Stimulated activated CD8-positive, alpha-beta memory T cell treated with anti-CD3 and anti-CD28 coated beads, Interleukin-2, amount 100 ng/mL, for 1 hour (primary cell): ENCODE measurements around the gene DNM1.

Experiments used
- DNase-seq, 2 donors: peaks; one replicate each; pipeline ENCODE4 v3.0.0-alpha.2; 2020; ENCODE audit warnings: low read depth in 2 of 2

Gene DNM1

GRCh38 chr9:128205296-128205944 is 2.2 kb downstream of the DNM1 start:
- no peak for DNase-seq

GRCh38 chr9:128206484-128206883 is 3.3 kb downstream of the DNM1 start:
- no peak for DNase-seq

- DNase-seq = no peak
Measured at GRCh38 chr9:128206916-128207910, 4.0 kb downstream of the DNM1 start.

DNA sequence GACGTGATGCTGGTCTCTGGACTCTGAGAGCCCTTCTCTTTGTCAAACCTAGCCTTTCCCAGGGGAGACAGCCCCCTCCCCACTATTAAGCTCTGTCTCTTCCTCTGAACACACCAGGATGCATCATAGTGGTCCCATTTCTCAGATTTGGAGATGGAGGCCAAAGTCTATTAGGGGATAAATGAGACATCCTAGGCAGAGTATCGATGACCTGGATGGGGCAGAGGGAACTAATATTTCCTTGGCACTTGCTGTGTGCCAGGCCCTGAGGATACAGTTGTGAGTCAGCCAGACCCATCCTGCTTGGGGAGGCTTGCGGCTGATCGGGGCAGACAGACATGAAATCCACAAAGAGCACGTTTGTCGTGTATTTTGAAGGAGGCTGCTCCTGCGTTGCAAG is 5.2 kb downstream of the DNM1 start:
- no peak for DNase-seq

- DNase-seq = no peak
Measured at GRCh38 chr9:128208946-128209669, 5.9 kb downstream of the DNM1 start.

- no peak for DNase-seq
Measured at GRCh38 chr9:128211186-128211980, 8.2 kb downstream of the DNM1 start.

DNA sequence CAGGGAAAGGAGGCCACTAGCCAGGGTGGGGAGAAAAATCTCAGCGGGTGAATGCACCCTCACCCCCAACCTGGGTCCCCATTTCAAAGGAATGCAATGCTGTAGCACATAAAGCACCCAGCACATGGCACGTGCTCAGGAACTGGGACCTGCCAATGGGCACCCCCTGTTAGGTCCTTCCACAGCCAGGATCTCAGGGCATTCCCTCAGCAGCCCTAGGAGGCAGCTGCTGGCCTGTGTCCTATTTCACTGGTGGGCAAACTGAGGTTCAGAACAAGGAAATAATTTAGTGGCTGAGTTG is 8.8 kb downstream of the DNM1 start:
- DNase-seq = no peak

- no peak for DNase-seq
Measured at GRCh38 chr9:128213746-128214497, 10.7 kb downstream of the DNM1 start.

DNA sequence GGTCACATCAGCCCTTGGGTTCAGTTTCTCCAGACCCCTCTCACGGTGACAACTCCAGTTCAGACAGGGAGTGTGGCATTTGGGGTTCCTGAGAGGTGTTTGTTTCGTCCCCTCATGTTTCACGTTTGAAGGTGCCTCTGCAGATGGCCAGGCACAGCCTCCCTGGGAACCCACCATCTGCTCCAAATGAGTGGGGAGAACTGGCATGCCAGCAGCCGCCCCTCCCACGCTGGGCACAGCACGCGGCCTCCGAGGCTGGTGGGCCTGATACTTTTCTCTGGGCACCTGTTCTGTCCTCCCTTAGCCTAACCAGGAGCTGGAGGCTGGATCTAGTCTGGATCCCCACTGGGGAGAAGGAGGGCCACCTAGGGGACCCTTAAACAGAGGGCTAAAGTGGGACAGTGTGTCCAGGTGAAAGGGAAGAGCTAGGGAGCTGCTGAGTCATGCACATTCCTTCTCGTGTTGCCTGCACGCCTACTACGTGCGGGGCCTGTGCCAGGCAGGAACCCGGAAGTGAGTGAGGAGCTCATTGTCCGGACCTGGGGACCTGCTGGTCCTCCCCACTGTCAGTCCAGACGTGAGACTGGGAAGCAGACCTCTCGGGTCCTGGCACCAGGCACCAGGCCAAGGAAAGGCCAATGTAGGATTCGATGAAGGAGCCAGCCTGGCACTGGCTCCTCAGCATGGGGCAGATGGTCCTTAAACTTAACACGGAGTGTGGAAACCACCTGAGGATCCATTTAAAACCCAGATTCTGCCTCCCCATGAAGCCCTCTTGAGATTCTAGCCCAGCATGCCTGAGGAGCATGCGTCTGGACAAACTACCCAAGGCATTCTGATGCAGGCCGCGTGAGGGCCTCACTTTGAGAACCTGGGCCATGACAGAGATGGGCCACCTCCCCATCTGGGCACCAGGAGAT is 11.7 kb downstream of the DNM1 start:
- DNase-seq = no peak

GRCh38 chr9:128215491-128216409 is 12.6 kb downstream of the DNM1 start:
- no peak for DNase-seq

DNA sequence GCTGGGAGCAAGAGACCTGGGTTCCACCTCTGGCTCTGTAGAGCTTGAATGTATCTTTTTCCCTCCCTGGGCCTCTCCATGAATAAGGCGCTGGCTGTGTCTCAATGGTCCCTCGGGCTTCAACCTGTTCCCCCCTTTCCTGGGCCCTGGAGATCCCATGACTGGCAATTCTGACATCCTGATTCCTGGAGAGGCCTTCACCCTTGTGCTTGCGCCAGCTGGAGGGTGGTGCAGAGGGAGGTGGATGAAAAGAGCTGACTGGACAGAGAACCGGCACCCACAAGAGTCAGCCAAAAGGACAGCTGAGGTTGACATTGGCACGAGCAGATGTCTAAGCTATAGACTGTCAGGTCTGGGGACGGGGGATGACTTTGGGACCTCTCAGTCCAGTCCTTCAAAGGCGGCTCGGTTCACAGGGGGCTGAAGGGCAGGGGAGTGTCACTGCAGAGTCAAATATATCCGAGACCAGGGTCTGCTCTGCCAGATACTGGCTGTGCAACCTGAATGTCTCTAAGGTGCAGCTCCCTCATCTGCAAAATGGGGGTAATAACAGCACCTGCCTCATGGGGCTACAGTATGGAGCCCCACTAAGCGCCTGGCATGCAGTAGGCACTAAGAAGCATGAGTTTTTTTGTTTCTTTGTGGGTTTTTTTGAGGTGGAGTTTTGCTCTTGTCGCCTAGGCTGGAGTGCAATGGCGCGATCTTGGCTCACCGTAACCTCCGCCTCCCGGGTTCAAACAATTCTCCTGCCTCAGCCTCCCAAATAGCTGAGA is 13.8 kb downstream of the DNM1 start:
- DNase-seq = no peak

DNA sequence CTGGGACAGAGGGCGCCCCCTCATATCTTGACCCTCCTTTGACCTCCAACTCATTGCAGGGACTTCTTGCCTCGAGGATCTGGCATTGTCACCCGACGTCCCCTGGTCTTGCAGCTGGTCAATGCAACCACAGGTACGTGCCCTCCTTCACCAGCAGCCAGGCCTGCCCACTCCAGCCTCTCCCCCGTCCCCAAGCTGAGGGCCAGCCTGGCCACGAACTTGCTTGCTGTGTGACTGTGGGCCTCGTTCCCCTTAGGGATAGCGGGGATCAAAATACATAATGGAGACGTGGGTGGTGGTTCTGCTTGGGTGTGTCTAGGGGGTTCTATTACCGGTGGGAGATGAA is 15.0 kb downstream of the DNM1 start:
- DNase-seq = no peak

DNA sequence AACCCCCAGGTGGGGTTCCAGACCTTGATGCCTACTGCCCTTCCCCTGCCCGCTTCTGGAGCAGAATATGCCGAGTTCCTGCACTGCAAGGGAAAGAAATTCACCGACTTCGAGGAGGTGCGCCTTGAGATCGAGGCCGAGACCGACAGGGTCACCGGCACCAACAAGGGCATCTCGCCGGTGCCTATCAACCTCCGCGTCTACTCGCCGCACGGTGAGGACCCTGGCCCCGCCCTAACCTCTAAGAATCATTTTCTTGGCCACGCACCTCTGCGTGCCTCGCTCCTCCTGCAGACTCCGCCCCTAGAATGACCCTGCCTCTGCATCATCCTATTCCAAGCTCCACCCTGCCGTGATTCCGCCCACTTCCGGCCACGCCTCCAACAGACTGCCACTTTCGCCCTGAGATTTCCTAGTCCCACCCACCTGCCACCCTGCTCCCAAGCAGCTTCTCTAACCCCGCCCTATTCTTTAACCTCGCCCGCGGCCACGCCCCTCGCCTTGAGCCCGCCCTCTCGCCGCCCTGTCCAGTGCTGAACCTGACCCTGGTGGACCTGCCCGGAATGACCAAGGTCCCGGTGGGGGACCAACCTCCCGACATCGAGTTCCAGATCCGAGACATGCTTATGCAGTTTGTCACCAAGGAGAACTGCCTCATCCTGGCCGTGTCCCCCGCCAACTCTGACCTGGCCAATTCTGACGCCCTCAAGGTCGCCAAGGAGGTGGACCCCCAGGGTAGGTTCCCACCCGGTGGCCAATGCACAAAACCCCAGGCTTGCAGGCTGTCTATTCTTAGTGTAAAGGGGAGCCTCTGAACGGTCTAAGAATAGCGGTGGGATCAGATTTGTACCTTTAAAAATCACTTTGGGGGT is 15.6 kb downstream of the DNM1 start:
- peak; percentile 70 to 85 for DNase-seq

GRCh38 chr9:128219831-128220230 is 16.7 kb downstream of the DNM1 start:
- DNase-seq = no peak

GRCh38 chr9:128222026-128222425 is 18.8 kb downstream of the DNM1 start:
- DNase-seq = no peak

- no peak for DNase-seq
Measured at GRCh38 chr9:128222880-128223670, 19.9 kb downstream of the DNM1 start.
